Rectal smooth muscle tissue (tissue), 1 donor: ENCODE results near the gene GTF2H3.

Source experiments
- H3K27ac ChIP-seq: one replicate; pipeline ENCODE4 v1.7.0; 2013; ENCODE audit warnings: low read depth, low read length, inconsistent platforms
- H3K27me3 ChIP-seq: one replicate; pipeline ENCODE4 v1.7.0; 2013; ENCODE audit warnings: low read length; ENCODE audit not compliant: control insufficient read depth, insufficient read depth
- H3K36me3 ChIP-seq: one replicate; pipeline ENCODE4 v1.7.0; 2013; ENCODE audit warnings: low read length; ENCODE audit not compliant: control insufficient read depth, insufficient read depth
- H3K4me1 ChIP-seq: one replicate; pipeline ENCODE4 v1.7.0; 2013; ENCODE audit warnings: low read length; ENCODE audit not compliant: control insufficient read depth, insufficient read depth
- H3K4me3 ChIP-seq: one replicate; pipeline ENCODE4 v1.7.0; 2013; ENCODE audit warnings: low read length
- H3K9ac ChIP-seq: one replicate; pipeline ENCODE4 v1.7.0; 2013; ENCODE audit warnings: low read length

Gene GTF2H3

GRCh38 chr12:123686636-123687190 is 53.1 kb downstream of the GTF2H3 start:
- no peaks in the 10 kb centered on the region for H3K4me1 ChIP-seq
- H3K27me3 ChIP-seq = no peaks in the 10 kb centered on the region
- H3K9ac ChIP-seq = no peak overlapping the region
- H3K36me3 ChIP-seq = peaks cover 11% of the 10 kb centered on the region
- no peak overlapping the region for H3K4me3 ChIP-seq
- no peak overlapping the region for H3K27ac ChIP-seq

- no peak overlapping the region for H3K4me3 ChIP-seq
- no peaks in the 10 kb centered on the region for H3K4me1 ChIP-seq
- no peak overlapping the region for H3K27ac ChIP-seq
- no peaks in the 10 kb centered on the region for H3K27me3 ChIP-seq
- no peak overlapping the region for H3K9ac ChIP-seq
- peaks cover 8% of the 10 kb centered on the region for H3K36me3 ChIP-seq
Measured at GRCh38 chr12:123690191-123690840, 56.7 kb downstream of the GTF2H3 start.

- Histone ChIP-seq H3K27me3 (no peaks in the 10 kb centered on the region), H3K9ac (no peak overlapping the region), H3K4me1 (no peaks in the 10 kb centered on the region), H3K36me3 (peaks cover 5% of the 10 kb centered on the region), H3K27ac (no peak overlapping the region), H3K4me3 (no peak overlapping the region)
Measured at GRCh38 chr12:123696207-123696606, 62.6 kb downstream of the GTF2H3 start.

- Histone ChIP-seq H3K4me3 (no peak overlapping the region), H3K4me1 (no peaks in the 10 kb centered on the region), H3K27ac (no peak overlapping the region), H3K27me3 (no peaks in the 10 kb centered on the region), H3K9ac (no peak overlapping the region), H3K36me3 (peaks cover 4% of the 10 kb centered on the region)
Measured at GRCh38 chr12:123696646-123697045, 63.0 kb downstream of the GTF2H3 start.

GRCh38 chr12:123705935-123706334 is 72.3 kb downstream of the GTF2H3 start:
- Histone ChIP-seq H3K36me3 (peaks cover 9% of the 10 kb centered on the region), H3K27ac (no peak overlapping the region), H3K4me1 (no peaks in the 10 kb centered on the region), H3K27me3 (no peaks in the 10 kb centered on the region), H3K9ac (no peak overlapping the region), H3K4me3 (no peak overlapping the region)

- H3K36me3 ChIP-seq = peaks cover 9% of the 10 kb centered on the region
Measured at GRCh38 chr12:123707466-123707865, 73.8 kb downstream of the GTF2H3 start.

More at GRCh38 chr12:123707466-123707865, 73.8 kb downstream of the GTF2H3 start:
- no peaks in the 10 kb centered on the region for H3K4me1 ChIP-seq
- no peak overlapping the region for H3K4me3 ChIP-seq
- H3K27ac ChIP-seq = no peak overlapping the region
- no peaks in the 10 kb centered on the region for H3K27me3 ChIP-seq
- H3K9ac ChIP-seq = no peak overlapping the region
